Transverse colon (tissue), 4 donors: ENCODE measurements around the gene GLRX3. TPM values are rescaled to one million over a fixed set of nuclear protein-coding genes. Genes with fewer than 3 reads are reported as not detected.
"Not testable (repeated sequence)": the region's sequence is repeated elsewhere in the genome, so short reads cannot be mapped to it uniquely, and the experiment has no call there.

Experiments
- DNase-seq: peaks from one replicate; pipeline ENCODE4 v3.0.0-alpha.2; 2019
- H3K27ac ChIP-seq, 4 donors: fragments of 200-600 bp; sonication (generic); 2 replicates each; pipeline ENCODE4 v1.5.1; 2016 to 2018; ENCODE audit warnings: inconsistent platforms in 4 of 4
- H3K27me3 ChIP-seq: fragments of 200-600 bp; sonication (generic); 2 replicates; pipeline ENCODE4 v1.5.1; 2017; ENCODE audit warnings: inconsistent platforms
- H3K36me3 ChIP-seq, 4 donors: fragments of 200-600 bp; sonication (generic); 2 replicates each; pipeline ENCODE4 v1.5.1; 2017 to 2019; ENCODE audit warnings: inconsistent platforms in 4 of 4
- H3K4me1 ChIP-seq, 4 donors: fragments of 200-600 bp; sonication (generic); 2 replicates each; pipeline ENCODE4 v1.5.1; 2017 to 2020; ENCODE audit warnings: inconsistent platforms in 4 of 4
- H3K4me3 ChIP-seq, 4 donors: fragments of 200-600 bp; sonication (generic); 1 replicate in 1 of 4; 2 replicates in 3 of 4; pipeline versions ENCODE4 v1.5.1 to v1.6.1; 2017 to 2019; ENCODE audit warnings: inconsistent platforms in 4 of 4
- H3K9me3 ChIP-seq, 2 donors: fragments of 200-600 bp; sonication (generic); 2 replicates each; pipeline ENCODE4 v1.5.1; 2017 to 2019; ENCODE audit warnings: inconsistent platforms in 2 of 2
- EP300 ChIP-seq: sonication (generic); formaldehyde crosslinking; IDR thresholded peaks from one replicate; pipeline ENCODE4 v1.6.1; 2017; ENCODE audit warnings: antibody characterized with exemption, low read depth
- POLR2A ChIP-seq: fragments of 450-650 bp; IDR thresholded peaks from one replicate; pipeline ENCODE4 v1.6.1; 2016; ENCODE audit warnings: antibody characterized with exemption, mild to moderate bottlenecking, moderate library complexity
- POLR2AphosphoS5 ChIP-seq, 3 donors: sonication (generic); formaldehyde crosslinking; IDR thresholded peaks; one replicate each; pipeline ENCODE4 v1.6.1; 2016; ENCODE audit warnings: antibody characterized with exemption in 3 of 3
- WGBS, 2 donors: methylation state at CpG; one replicate each; pipeline ENCODE4 v1.1.5; 2018; ENCODE audit warnings: low coverage in 1 of 2; 5-methylcytosine and 5-hydroxymethylcytosine counted together
- in situ Hi-C, 4 donors: fragments of 200-750 bp; cut with MboI; loops; one replicate each; pipeline versions ENCODE4 v1.15.0 to v1.15.1; 2017; ENCODE audit warnings: low sequenced_read_pairs in 3 of 4, low pct_ligation_motif_present in 1 of 4, low pct_unique_long_range_greater_than_20kb in 1 of 4
- intact Hi-C: fragments of 100-400 bp; cut with DNase I; formaldehyde crosslinking; loops from one replicate; pipeline ENCODE4 v1.15.1; 2023; ENCODE audit warnings: low total_unique reads
- total RNA-seq, 4 donors: library from RNA; depleted of rRNA; stranded (reverse); fragments of >200 nt; gene quantifications; one replicate each; pipeline ENCODE4 v1.1.0, GENCODE V29; 2016
- TF ChIP-seq, protein P1 (sequence below), 5 experiments: fragments of 200-600 bp in 3 of 5; fragments of 450-650 bp in 2 of 5; sonication (generic) in 3 of 5; IDR thresholded peaks; 1 replicate in 2 of 5; 2 replicates in 3 of 5; pipeline ENCODE4 v1.5.1; 2016 to 2017; ENCODE audit warnings: antibody characterized with exemption in 5 of 5, inconsistent platforms in 3 of 5, mild to moderate bottlenecking in 2 of 5, moderate library complexity in 1 of 5

Gene GLRX3
- total RNA-seq: 10 to 100 TPM; 32.7 to 38.2 (median 34.3) TPM

DNA sequence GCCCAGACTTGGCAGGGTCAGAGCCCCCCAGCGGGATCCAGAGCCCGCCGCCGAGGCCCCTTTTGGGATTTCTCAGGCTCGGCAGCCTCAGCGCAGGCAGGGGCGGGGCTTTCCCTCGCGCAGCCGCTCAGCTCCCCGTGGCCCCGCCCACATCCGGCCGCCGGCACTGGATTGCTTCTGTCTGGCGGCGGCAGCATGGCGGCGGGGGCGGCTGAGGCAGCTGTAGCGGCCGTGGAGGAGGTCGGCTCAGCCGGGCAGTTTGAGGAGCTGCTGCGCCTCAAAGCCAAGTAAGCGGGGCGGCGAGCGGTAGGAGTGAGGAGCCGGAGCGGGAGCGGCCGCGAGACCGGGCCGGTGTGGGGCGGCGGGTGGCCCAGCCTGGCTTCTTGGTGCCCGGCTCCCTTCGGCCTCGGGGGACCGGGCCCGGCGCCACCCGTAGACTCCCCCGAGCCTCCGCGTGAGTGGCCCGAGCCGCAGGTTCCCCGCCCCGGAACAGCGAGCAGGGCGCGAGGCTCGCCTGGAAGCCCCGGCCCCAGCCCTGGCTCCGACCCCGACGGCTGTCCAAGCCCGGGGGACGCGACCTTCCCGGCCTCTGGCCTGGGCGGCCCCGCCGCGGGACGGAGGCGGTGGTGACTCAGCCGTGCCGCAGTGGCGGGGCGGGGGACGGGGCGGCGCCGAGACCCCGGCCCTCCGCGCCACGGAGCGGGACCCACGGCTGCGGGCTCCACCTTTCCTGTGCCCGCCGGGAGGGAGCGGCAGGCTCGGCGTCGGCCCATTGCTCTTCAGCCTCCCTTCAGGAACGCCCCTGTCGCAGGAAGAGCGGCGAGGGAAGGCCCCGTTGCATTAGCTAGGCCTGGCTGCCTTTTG lies at the start of gene GLRX3:
Gene GLRX3 (plus strand): TSS at position 166 of the 864 bp plus-strand sequence. CDS start 30 bp downstream, at position 196.
- intact Hi-C loops: loop anchor here (2.0 kb wide), 1 partner anchor 26 kb away; the partner anchor contains the start of gene C10orf143
- 0% methylated on average over 36 of the region's 96 CpGs; no CpG with 5 or more reads in 1 of the 2 donors for WGBS, 2 donors
- Histone ChIP-seq H3K36me3 (no peaks in the 10 kb centered on the region), H3K27ac (peak within 1 kb of the TSS; percentile 82 to 90 (median 87)), H3K27me3 (no peaks in the 10 kb centered on the region), H3K9me3 (no peaks in the 10 kb centered on the region), H3K4me1 (peaks cover 17 to 45% (median 22%) of the 10 kb centered on the region in 4 donors), H3K4me3 (peak within 1 kb of the TSS; percentile 65 to 100 (median 86))
- in situ Hi-C loops: no loop called here
- peak; percentile 73 to 86 (median 78) for TF ChIP-seq POLR2AphosphoS5 (IDR thresholded peaks at IDR 0.05)
- peak; percentile 73 for TF ChIP-seq POLR2A
- TF ChIP-seq EP300: no peak
- TF ChIP-seq, protein P1, sequence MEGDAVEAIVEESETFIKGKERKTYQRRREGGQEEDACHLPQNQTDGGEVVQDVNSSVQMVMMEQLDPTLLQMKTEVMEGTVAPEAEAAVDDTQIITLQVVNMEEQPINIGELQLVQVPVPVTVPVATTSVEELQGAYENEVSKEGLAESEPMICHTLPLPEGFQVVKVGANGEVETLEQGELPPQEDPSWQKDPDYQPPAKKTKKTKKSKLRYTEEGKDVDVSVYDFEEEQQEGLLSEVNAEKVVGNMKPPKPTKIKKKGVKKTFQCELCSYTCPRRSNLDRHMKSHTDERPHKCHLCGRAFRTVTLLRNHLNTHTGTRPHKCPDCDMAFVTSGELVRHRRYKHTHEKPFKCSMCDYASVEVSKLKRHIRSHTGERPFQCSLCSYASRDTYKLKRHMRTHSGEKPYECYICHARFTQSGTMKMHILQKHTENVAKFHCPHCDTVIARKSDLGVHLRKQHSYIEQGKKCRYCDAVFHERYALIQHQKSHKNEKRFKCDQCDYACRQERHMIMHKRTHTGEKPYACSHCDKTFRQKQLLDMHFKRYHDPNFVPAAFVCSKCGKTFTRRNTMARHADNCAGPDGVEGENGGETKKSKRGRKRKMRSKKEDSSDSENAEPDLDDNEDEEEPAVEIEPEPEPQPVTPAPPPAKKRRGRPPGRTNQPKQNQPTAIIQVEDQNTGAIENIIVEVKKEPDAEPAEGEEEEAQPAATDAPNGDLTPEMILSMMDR (IDR thresholded peaks at IDR 0.05): no peak
- peak; percentile 92 for DNase-seq

DNA sequence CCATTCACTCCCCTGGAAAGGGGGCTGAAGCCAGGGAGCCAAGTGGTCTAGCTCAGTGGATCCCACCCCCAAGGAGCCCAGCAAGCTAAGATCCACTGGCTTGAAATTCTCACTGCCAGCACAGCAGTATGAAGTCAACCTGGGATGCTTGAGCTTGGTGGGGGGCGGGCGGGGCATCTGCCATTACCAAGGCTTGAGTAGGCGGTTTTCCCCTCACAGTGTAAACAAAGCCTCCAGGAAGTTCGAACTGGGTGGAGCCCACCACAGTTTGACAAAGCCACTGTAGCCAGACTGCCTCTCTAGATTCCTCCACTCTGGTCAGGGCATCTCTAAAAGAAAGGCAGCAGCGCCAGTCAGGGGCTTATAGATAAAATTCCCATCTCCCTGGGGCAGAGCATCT lies 45.6 kb upstream of the GLRX3 start:
- DNase-seq, intact Hi-C loops, H3K9me3 ChIP-seq, H3K4me3 ChIP-seq, H3K27ac ChIP-seq, in situ Hi-C loops, H3K36me3 ChIP-seq, H3K27me3 ChIP-seq, H3K4me1 ChIP-seq: not testable (repeated sequence)
- WGBS, 2 donors: 79% methylated on average over 5 of the region's 5 CpGs; no CpG with 5 or more reads in 1 of the 2 donors

DNA sequence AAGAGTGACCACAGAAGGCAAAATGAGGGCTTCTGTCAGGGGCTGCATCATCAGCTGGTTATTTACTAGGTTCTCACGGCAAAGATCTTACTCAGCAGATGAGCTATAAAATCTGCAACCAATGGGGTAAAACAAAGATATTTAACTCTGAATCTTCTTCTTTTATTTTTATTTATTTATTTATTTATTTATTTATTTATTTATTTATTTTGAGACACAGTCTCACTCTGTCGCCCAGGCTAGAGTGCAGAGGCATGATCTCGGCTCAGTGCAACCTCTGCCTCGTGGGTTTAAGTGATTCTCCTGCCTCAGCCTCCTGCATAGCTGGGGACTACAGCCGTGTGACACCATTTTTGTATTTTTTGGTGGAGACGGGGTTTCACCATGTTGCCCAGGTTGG lies 36.8 kb upstream of the GLRX3 start:
- WGBS, 2 donors: 95 to 100% methylated on average over 6 of the region's 6 CpGs
- Histone ChIP-seq H3K27me3 (no peaks in the 10 kb centered on the region), H3K9me3 (no peaks in the 10 kb centered on the region), H3K4me1 (no peaks in the 10 kb centered on the region), H3K4me3 (no peak overlapping the region), H3K36me3 (no peaks in the 10 kb centered on the region), H3K27ac (no peak overlapping the region)
- TF ChIP-seq, protein P1 (IDR thresholded peaks at IDR 0.05): no peak
- TF ChIP-seq EP300 (no peak), POLR2AphosphoS5 (IDR thresholded peaks at IDR 0.05) (no peak), POLR2A (no peak)
- in situ Hi-C loops (no loop called here), intact Hi-C loops (no loop called here)
- no peak for DNase-seq

DNA sequence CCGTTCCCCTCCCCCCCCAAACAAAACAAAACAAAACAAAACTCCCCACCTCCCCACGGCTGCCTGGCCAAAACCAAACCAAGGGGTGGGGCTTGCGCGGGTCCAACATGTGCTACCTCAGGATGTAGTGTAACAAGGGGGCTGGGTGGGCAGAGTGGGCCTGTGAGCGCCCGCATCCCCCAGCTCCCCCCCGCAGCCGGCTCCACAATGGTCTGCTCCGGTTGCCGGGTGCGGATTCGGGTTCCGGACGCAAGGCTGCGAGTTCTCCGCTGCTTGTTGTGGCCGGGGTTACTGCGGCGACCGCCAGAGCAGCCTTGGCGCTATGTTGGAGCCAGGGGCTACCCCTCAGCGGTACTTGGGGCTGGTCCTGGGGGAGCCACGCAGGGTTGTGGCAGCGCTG lies 30.5 kb upstream of the GLRX3 start:
- H3K27ac ChIP-seq: no peak overlapping the region
- H3K36me3 ChIP-seq: no peaks in the 10 kb centered on the region
- in situ Hi-C loops: loop anchor here in 1 of 4 donors (25.0 kb wide), 1 partner anchor 1068 kb away; no protein-coding TSS in a partner anchor
- TF ChIP-seq POLR2AphosphoS5 (IDR thresholded peaks at IDR 0.05): no peak
- TF ChIP-seq EP300: no peak
- TF ChIP-seq POLR2A: no peak
- TF ChIP-seq, protein P1 (IDR thresholded peaks at IDR 0.05): no peak
- WGBS, 2 donors: 83 to 91% methylated on average over 2 to 23 of the region's 24 CpGs
- peaks cover 3 to 13% (median 11%) of the 10 kb centered on the region in 4 donors for H3K4me1 ChIP-seq
- intact Hi-C loops: no loop called here
- H3K9me3 ChIP-seq: no peaks in the 10 kb centered on the region
- H3K27me3 ChIP-seq: no peaks in the 10 kb centered on the region
- no peak overlapping the region for H3K4me3 ChIP-seq
- no peak for DNase-seq

DNA sequence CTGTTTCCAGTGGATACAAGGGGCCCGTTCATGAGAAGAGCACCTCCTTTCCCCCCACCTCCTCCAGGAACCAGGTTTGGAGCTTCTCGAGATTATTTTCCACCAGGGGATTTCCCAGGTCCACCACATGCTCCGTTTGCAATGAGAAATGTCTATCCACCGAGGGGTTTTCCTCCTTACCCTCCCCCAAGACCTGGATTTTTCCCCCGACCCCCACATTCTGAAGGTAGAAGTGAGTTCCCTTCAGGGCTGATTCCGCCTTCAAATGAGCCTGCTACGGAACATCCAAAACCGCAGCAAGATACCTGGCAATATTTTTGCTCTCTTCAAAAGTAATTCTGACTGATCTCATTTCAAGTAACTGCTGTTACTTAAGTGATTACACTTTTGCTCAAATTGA lies 28.0 kb upstream of the GLRX3 start:
- H3K4me3 ChIP-seq, intact Hi-C loops, H3K27me3 ChIP-seq, DNase-seq, H3K36me3 ChIP-seq, H3K9me3 ChIP-seq, H3K27ac ChIP-seq: not testable (repeated sequence)
- 69 to 86% methylated on average over 2 to 8 of the region's 8 CpGs for WGBS, 2 donors
- H3K4me1 ChIP-seq: peaks cover 3 to 23% (median 18%) of the 10 kb centered on the region in 4 donors
- in situ Hi-C loops: loop anchor here in 1 of 4 donors (25.0 kb wide), 1 partner anchor 1071 kb away; no protein-coding TSS in a partner anchor
